GM18907 (cell line): ENCODE measurements around the gene CD96.

Experiments
- ATAC-seq: cut with Tn5 transposase; IDR thresholded peaks from one replicate; pipeline ENCODE4 v1.9.1; 2021; ENCODE audit warnings: mild to moderate bottlenecking, moderate library complexity; ENCODE audit not compliant: unreplicated experiment

CD96 gene

GRCh38 chr3:111592936-111593335 lies 50.9 kb downstream of the CD96 start:
- ATAC-seq = no peak

- peak; percentile 4 for ATAC-seq
These were observed 51.7 kb downstream of the CD96 start for GRCh38 chr3:111593666-111594065.

GRCh38 chr3:111594205-111594604 lies 52.2 kb downstream of the CD96 start:
- ATAC-seq = peak; percentile 75

- ATAC-seq = peak; percentile 22
These were observed 52.8 kb downstream of the CD96 start for GRCh38 chr3:111594781-111595180.

DNA sequence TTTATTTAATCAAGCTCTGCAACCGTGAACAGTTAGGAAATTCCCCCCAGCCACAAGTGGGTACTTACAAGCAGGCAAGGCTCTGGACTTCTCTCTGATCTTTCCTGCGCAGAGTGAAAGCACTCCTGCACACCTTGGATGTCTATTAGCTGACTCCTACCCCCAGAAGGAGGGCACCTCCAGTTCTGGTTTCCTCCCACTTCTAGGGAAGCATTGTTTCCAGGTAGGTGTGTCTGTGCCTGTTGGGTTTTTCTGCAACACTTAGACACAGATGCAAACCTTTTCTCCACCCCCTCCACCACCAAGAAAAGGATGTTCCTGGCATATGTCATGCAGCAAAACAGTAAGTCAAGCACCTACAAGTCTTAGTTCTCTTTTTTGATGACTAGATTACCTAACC lies 53.2 kb downstream of the CD96 start, which contains the start of gene ZBED2:
Gene ZBED2, minus strand, starts transcription at position 115 of the 400 bp plus-strand sequence. CDS start 1,145 bp downstream, outside the sequence.
- peak; percentile 55 for ATAC-seq

DNA sequence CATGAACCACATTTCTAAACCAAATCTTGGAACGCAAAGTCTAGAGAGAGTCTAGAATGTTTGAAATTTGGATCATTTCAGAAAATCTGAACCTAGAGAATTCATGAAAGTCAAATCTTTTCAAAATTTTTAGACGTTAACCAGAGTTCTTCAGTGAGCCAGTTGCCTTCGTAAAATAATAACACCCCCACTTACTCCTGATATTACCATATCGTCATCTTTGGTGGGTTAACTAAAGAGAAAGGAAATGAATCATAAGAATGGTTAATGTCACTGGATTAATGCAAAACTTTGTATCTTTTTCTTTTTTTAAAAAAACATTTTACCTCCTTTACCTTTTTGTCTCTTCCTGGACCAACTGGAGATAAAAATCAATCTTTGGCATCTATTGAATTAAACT lies 54.3 kb downstream of the CD96 start:
- no peak for ATAC-seq

- no peak for ATAC-seq
These were observed 56.1 kb downstream of the CD96 start for GRCh38 chr3:111598139-111598538.

- no peak for ATAC-seq
These were observed 56.6 kb downstream of the CD96 start for GRCh38 chr3:111598552-111598951.

DNA sequence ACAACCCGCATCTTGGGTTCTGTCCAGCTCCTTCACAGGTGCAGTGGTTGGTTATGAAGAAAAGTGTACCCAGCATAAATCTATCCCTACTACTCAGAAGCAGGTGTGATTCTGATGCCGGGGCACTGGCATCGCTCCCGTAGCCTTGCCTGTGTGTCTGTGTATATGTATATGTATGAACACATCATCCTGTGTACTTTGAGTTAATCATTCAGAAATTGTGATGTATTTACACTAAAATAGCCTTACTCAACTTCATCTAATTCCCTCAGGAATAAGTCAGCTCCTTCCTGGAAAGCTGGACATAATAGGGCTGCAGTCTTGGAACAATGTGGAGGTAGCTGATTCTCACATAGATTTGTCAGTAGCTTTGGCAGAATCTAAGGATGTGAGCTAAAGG lies 59.8 kb downstream of the CD96 start:
- no peak for ATAC-seq

- ATAC-seq = peak; percentile 64
These were observed 61.7 kb downstream of the CD96 start for GRCh38 chr3:111603679-111604078.

GRCh38 chr3:111604119-111604518 lies 62.1 kb downstream of the CD96 start:
- peak; percentile 34 for ATAC-seq

- ATAC-seq = no peak
These were observed 63.0 kb downstream of the CD96 start for GRCh38 chr3:111605018-111605417.

- ATAC-seq = no peak
These were observed 63.5 kb downstream of the CD96 start for GRCh38 chr3:111605493-111605892.

GRCh38 chr3:111607240-111607920 lies 65.4 kb downstream of the CD96 start:
- ATAC-seq = no peak

- ATAC-seq = peak; percentile 38
These were observed 66.4 kb downstream of the CD96 start for GRCh38 chr3:111608383-111608782.

DNA sequence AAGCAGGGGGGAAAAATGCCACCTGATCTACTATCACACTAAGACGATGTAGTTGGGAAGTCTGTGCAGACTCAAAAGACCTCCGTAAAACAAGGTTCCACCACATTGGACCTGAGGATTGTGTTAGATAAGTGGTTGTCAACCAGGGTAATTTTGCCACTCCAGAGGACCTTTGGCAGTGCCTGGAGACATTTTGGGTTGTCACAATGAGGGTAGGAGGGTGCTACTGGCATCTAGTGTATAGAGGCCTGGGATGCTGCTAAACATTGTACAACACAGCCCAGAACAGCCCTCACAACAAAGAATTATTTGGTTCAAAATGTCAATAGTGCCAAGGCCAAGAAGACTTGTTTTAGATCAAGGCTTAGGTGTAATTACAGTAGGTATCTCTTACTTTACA lies 67.7 kb downstream of the CD96 start:
- peak; percentile 8 for ATAC-seq

DNA sequence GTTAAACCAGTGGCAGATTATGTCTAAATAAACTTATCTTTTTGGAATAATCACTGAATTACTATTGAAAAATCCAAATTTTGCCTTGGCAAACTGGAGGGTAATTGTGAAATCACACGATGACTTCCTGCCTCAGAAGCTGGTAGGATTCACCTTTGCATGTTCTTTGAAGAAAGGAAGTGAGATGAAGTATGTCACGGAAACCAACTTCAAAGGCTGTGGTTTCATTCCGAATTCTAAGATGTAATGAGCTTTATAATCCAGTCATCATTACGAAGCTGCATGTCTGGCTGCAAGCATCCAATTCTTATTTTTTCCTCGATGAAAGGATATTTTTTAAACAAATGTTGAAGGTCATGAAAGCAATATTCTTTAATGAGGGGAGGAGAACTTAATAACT lies 68.2 kb downstream of the CD96 start:
- ATAC-seq = peak; percentile 92

- ATAC-seq = peak; percentile 26
These were observed 68.6 kb downstream of the CD96 start for GRCh38 chr3:111610612-111611054.

GRCh38 chr3:111613294-111613693 lies 71.3 kb downstream of the CD96 start:
- ATAC-seq = no peak

- no peak for ATAC-seq
These were observed 73.9 kb downstream of the CD96 start for GRCh38 chr3:111615880-111616279.

- peak; percentile 92 for ATAC-seq
These were observed 74.6 kb downstream of the CD96 start for GRCh38 chr3:111616417-111617105.

DNA sequence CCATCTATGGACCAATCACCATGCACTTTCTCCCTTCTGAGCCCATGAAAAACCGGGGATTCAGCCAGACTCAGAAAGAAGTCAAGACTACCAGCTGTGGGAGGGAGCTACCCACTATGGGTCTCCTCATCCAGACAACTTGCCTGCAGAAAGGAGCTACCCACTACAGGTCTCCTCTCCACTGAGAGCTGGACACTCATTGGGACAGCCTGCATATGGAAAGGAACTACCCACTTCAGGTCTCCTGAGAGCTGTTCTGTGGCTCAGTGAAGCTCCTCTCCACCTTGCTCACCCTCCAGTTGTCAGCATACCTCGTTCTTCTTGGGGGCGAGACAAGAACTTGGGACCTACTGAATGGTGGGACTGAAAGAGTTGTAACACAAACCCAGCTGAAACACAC lies 75.4 kb downstream of the CD96 start:
- no peak for ATAC-seq
